H9 (cell line): Measurements from ENCODE around the gene UBE4A. TPM values are rescaled to one million over a fixed set of nuclear protein-coding genes. Genes with fewer than 3 reads are reported as not detected.

Experiments used
- DNase-seq: peaks from one replicate; pipeline ENCODE4 v3.0.0-alpha.2; 2017
- H2AFZ ChIP-seq: one replicate; pipeline ENCODE4 v1.6.1; 2013; ENCODE audit warnings: mild to moderate bottlenecking, low read length, control low read depth, moderate library complexity
- H2AK5ac ChIP-seq: 2 replicates; pipeline ENCODE4 v1.6.1; 2013; ENCODE audit warnings: low read length, control low read depth, mixed read lengths; ENCODE audit not compliant: insufficient read length
- H2BK120ac ChIP-seq: one replicate; pipeline ENCODE4 v1.6.1; 2013; ENCODE audit warnings: low read depth, mild to moderate bottlenecking, low read length, control low read depth, inconsistent platforms; ENCODE audit not compliant: poor library complexity, severe bottlenecking
- H2BK12ac ChIP-seq: 2 replicates; pipeline ENCODE4 v1.6.1; 2013; ENCODE audit warnings: low read length, control low read depth, mixed read lengths, low read depth; ENCODE audit not compliant: insufficient read length
- H2BK15ac ChIP-seq: 2 replicates; pipeline ENCODE4 v1.6.1; 2013; ENCODE audit warnings: low read depth, low read length, control low read depth
- H2BK20ac ChIP-seq: one replicate; pipeline ENCODE4 v1.6.1; 2013; ENCODE audit warnings: low read depth, mild to moderate bottlenecking, low read length, control low read depth, inconsistent platforms; ENCODE audit not compliant: poor library complexity, severe bottlenecking
- H2BK5ac ChIP-seq: 2 replicates; pipeline ENCODE4 v1.6.1; 2013; ENCODE audit warnings: low read length, control low read depth, mixed read lengths; ENCODE audit not compliant: insufficient read length
- H3K14ac ChIP-seq: 2 replicates; pipeline ENCODE4 v1.6.1; 2013; ENCODE audit warnings: low read length, control low read depth; ENCODE audit not compliant: insufficient read depth
- H3K18ac ChIP-seq: 2 replicates; pipeline ENCODE4 v1.6.1; 2013; ENCODE audit warnings: low read depth, mild to moderate bottlenecking, mixed read lengths, low read length, control low read depth; ENCODE audit not compliant: insufficient read length
- H3K23ac ChIP-seq: 2 replicates; pipeline ENCODE4 v1.6.1; 2013; ENCODE audit warnings: low read length, control low read depth, mixed read lengths, low read depth; ENCODE audit not compliant: insufficient read length
- H3K23me2 ChIP-seq: 2 replicates; pipeline ENCODE4 v1.6.1; 2013; ENCODE audit warnings: low read depth, mild to moderate bottlenecking, mixed read lengths, low read length, control low read depth; ENCODE audit not compliant: insufficient read length, poor library complexity, severe bottlenecking
- H3K27ac ChIP-seq: 2 replicates; pipeline ENCODE4 v1.5.1; 2013; ENCODE audit warnings: low read length, control low read depth, mixed read lengths, low read depth; ENCODE audit not compliant: insufficient read length
- H3K27me3 ChIP-seq: 2 replicates; pipeline ENCODE4 v1.6.1; 2013; ENCODE audit warnings: low read length, control low read depth, inconsistent platforms; ENCODE audit not compliant: insufficient read depth
- H3K4ac ChIP-seq: 2 replicates; pipeline ENCODE4 v1.6.1; 2013; ENCODE audit warnings: low read depth, mild to moderate bottlenecking, control low read depth, inconsistent platforms, low read length, moderate library complexity
- H3K4me1 ChIP-seq: 2 replicates; pipeline ENCODE4 v1.6.1; 2013; ENCODE audit warnings: low read length, control low read depth, inconsistent platforms; ENCODE audit not compliant: insufficient read depth
- H3K4me2 ChIP-seq: 2 replicates; pipeline ENCODE4 v1.6.1; 2013; ENCODE audit warnings: low read length, control low read depth, mixed read lengths; ENCODE audit not compliant: insufficient read length, insufficient read depth
- H3K56ac ChIP-seq: 2 replicates; pipeline ENCODE4 v1.6.1; 2013; ENCODE audit warnings: low read depth, mild to moderate bottlenecking, mixed read lengths, low read length, control low read depth; ENCODE audit not compliant: insufficient read length
- H3K79me1 ChIP-seq: 2 replicates; pipeline ENCODE4 v1.6.1; 2013; ENCODE audit warnings: low read depth, mild to moderate bottlenecking, moderate library complexity, low read length, control low read depth, inconsistent platforms; ENCODE audit not compliant: insufficient read depth, poor library complexity, severe bottlenecking
- H3K79me2 ChIP-seq: 2 replicates; pipeline ENCODE4 v1.6.1; 2013; ENCODE audit warnings: low read length, control low read depth, inconsistent platforms; ENCODE audit not compliant: insufficient read depth
- H3K9ac ChIP-seq: 2 replicates; pipeline ENCODE4 v1.6.1; 2013; ENCODE audit warnings: low read length, control low read depth, mixed read lengths; ENCODE audit not compliant: insufficient read length; ENCODE audit errors: extremely low read depth
- H3K9me3 ChIP-seq: one replicate; pipeline ENCODE4 v1.6.1; 2013; ENCODE audit warnings: low read depth, low read length, inconsistent platforms; ENCODE audit not compliant: control insufficient read depth
- H3T11ph ChIP-seq: one replicate; pipeline ENCODE4 v1.6.1; 2013; ENCODE audit warnings: mild to moderate bottlenecking, low read length, control low read depth, inconsistent platforms
- H4K20me1 ChIP-seq: one replicate; pipeline ENCODE4 v1.6.1; 2013; ENCODE audit not compliant: control insufficient read depth, insufficient read length, insufficient read depth
- H4K5ac ChIP-seq: 2 replicates; pipeline ENCODE4 v1.6.1; 2013; ENCODE audit warnings: low read depth, mild to moderate bottlenecking, mixed read lengths, low read length, control low read depth; ENCODE audit not compliant: insufficient read length
- H4K8ac ChIP-seq: replicated peaks from 2 replicates; pipeline ENCODE4 v1.6.1; 2013; ENCODE audit warnings: low read length, control low read depth, mixed read lengths, low read depth; ENCODE audit not compliant: insufficient read length
- H4K91ac ChIP-seq: 2 replicates; pipeline ENCODE4 v1.6.1; 2013; ENCODE audit warnings: low read depth, mild to moderate bottlenecking, moderate library complexity, mixed read lengths, low read length, control low read depth; ENCODE audit not compliant: insufficient read length
- H3K27ac Mint-ChIP-seq, 3 experiments: 2 replicates in 2 of 3; 3 replicates in 1 of 3; pipeline ENCODE4 v1.8.0; 2020 to 2021; ENCODE audit warnings: mixed read lengths in 3 of 3, mild to moderate bottlenecking in 1 of 3, moderate library complexity in 1 of 3
- H3K27me3 Mint-ChIP-seq: 2 replicates; pipeline ENCODE4 v1.8.0; 2021; ENCODE audit warnings: low read depth, mild to moderate bottlenecking, moderate library complexity, mixed read lengths
- H3K36me3 Mint-ChIP-seq, 3 experiments: 2 replicates in 2 of 3; 3 replicates in 1 of 3; pipeline ENCODE4 v1.8.0; 2020 to 2021; ENCODE audit warnings: low read depth in 3 of 3, mixed read lengths in 3 of 3; ENCODE audit not compliant: insufficient read depth in 1 of 3
- H3K4me1 Mint-ChIP-seq, 2 experiments: 2 replicates each; pipeline ENCODE4 v1.8.0; 2020; ENCODE audit warnings: mixed read lengths in 2 of 2
- H3K4me3 Mint-ChIP-seq, 2 experiments: 2 replicates in 1 of 2; 3 replicates in 1 of 2; pipeline ENCODE4 v1.8.0; 2020 to 2021; ENCODE audit warnings: mild to moderate bottlenecking in 2 of 2, mixed read lengths in 2 of 2, moderate library complexity in 1 of 2
- H3K9me3 Mint-ChIP-seq, 2 experiments: 2 replicates in 1 of 2; 3 replicates in 1 of 2; pipeline ENCODE4 v1.8.0; 2020; ENCODE audit warnings: mild to moderate bottlenecking in 2 of 2, mixed read lengths in 2 of 2, moderate library complexity in 1 of 2
- CTCF ChIP-seq: fragments of 200-600 bp; sonication (generic); conservative IDR thresholded peaks from 3 replicates; pipeline ENCODE4 v1.8.0; 2021; ENCODE audit warnings: antibody characterized with exemption, mild to moderate bottlenecking
- WGBS: extraction: QIAGEN DNeasy Blood & Tissue Kit; methylation state at CpG from one replicate; pipeline ENCODE4 v1.1.7; 2013; ENCODE audit warnings: missing lambda C conversion rate, low lambda C conversion rate, mixed read lengths; ENCODE audit not compliant: insufficient read length; ENCODE audit errors: extremely low coverage; 5-methylcytosine and 5-hydroxymethylcytosine counted together
- total RNA-seq: library from RNA; stranded (reverse); gene quantifications from 2 replicates; pipeline ENCODE4 v1.2.1, GENCODE V29; 2021

The UBE4A gene
- total RNA-seq, 1 experiment from 2014 or later, result 33.7 TPM

DNA sequence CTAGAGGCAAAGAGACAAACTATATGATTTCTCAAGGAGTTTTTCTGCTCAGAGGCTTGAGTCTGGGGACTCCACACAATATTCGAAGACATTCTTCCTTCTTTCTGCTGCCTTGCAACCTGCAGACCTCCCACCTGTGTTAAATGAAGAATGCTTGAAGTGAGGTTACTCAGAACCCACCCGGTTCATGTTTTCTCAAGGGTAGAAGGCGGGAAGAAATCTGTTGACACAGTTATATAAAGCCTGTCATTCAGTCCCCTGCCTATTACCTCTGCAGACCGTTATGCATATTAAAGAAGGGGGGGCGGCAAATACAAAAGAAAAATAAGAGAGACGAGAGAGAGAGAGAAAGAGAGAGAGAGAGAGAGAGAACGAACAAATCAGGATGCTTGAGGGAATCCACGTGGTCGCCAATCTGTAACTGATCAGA, 74.7 kb downstream of the UBE4A start:
- no peak overlapping the region for H2AFZ ChIP-seq
- H4K91ac ChIP-seq, result no peak overlapping the region
- no peak overlapping the region for H3K56ac ChIP-seq
- no peak overlapping the region for H3T11ph ChIP-seq
- H3K4me1 ChIP-seq, result no peaks in the 10 kb centered on the region; the same call in 1 of the 2 replicates
- H4K20me1 ChIP-seq, result no peaks in the 10 kb centered on the region
- H3K18ac ChIP-seq, result no peak overlapping the region
- no peak overlapping the region for H3K23ac ChIP-seq
- H2AK5ac ChIP-seq, result no peak overlapping the region
- H3K4me1 Mint-ChIP-seq, result peaks cover 24 to 25% of the 10 kb centered on the region in 2 experiments
- no peak overlapping the region for H2BK120ac ChIP-seq
- WGBS, result no CpG with 5 or more reads among the region's 9 CpGs
- no peak overlapping the region for H3K4ac ChIP-seq
- no peaks in the 10 kb centered on the region for H3K9me3 Mint-ChIP-seq
- H3K27ac Mint-ChIP-seq, result peak overlapping the region in 1 of 3 experiments; percentile 70; a peak in 1 of 7 replicates
- no peak overlapping the region for H2BK15ac ChIP-seq
- H3K14ac ChIP-seq, result no peak overlapping the region
- H3K23me2 ChIP-seq, result peaks cover 34% of the 10 kb centered on the region
- peaks cover 0 to 4% (median 0%) of the 10 kb centered on the region in 3 experiments; a peak in 3 of 7 replicates for H3K36me3 Mint-ChIP-seq
- no peak overlapping the region for H4K8ac ChIP-seq
- peaks cover 10% of the 10 kb centered on the region; the same call in 1 of the 2 replicates for H3K79me2 ChIP-seq
- no peak overlapping the region for H2BK5ac ChIP-seq
- H3K79me1 ChIP-seq, result no peaks in the 10 kb centered on the region
- H3K4me2 ChIP-seq, result peak overlapping the region; percentile 99
- no peak for DNase-seq
- no peak overlapping the region for H3K9ac ChIP-seq
- no peak overlapping the region for H2BK20ac ChIP-seq
- no peak for TF ChIP-seq CTCF
- H3K9me3 ChIP-seq, result no peaks in the 10 kb centered on the region
- peaks cover 20% of the 10 kb centered on the region for H3K27me3 Mint-ChIP-seq
- H2BK12ac ChIP-seq, result no peak overlapping the region
- H3K4me3 Mint-ChIP-seq, result peak overlapping the region; percentile 82 to 94
- no peak overlapping the region for H3K27ac ChIP-seq
- H3K27me3 ChIP-seq, result no peaks in the 10 kb centered on the region
- no peak overlapping the region for H4K5ac ChIP-seq
